Sigmoid colon (tissue), 4 donors: Measurements from ENCODE around the gene SMIM35.

Experiments
- EP300 ChIP-seq, 4 donors: sonication (generic); formaldehyde crosslinking; IDR thresholded peaks; one replicate each; pipeline ENCODE4 v1.6.1; 2017; ENCODE audit warnings: antibody characterized with exemption in 4 of 4
- POLR2A ChIP-seq, 2 donors: fragments of 450-650 bp; IDR thresholded peaks; one replicate each; pipeline ENCODE4 v1.6.1; 2016; ENCODE audit warnings: antibody characterized with exemption in 2 of 2, mild to moderate bottlenecking in 2 of 2, moderate library complexity in 2 of 2
- POLR2AphosphoS5 ChIP-seq, 4 donors: sonication (generic); formaldehyde crosslinking; IDR thresholded peaks; one replicate each; pipeline ENCODE4 v1.6.1; 2017; ENCODE audit warnings: antibody characterized with exemption in 4 of 4
- TF ChIP-seq, protein P1 (sequence below), 4 experiments: fragments of 450-650 bp in 3 of 4; fragments of 200-600 bp in 1 of 4; IDR thresholded peaks; one replicate each; pipeline ENCODE4 v1.5.1; 2016 to 2019; ENCODE audit warnings: antibody characterized with exemption in 4 of 4, mild to moderate bottlenecking in 3 of 4, moderate library complexity in 2 of 4

DNA sequence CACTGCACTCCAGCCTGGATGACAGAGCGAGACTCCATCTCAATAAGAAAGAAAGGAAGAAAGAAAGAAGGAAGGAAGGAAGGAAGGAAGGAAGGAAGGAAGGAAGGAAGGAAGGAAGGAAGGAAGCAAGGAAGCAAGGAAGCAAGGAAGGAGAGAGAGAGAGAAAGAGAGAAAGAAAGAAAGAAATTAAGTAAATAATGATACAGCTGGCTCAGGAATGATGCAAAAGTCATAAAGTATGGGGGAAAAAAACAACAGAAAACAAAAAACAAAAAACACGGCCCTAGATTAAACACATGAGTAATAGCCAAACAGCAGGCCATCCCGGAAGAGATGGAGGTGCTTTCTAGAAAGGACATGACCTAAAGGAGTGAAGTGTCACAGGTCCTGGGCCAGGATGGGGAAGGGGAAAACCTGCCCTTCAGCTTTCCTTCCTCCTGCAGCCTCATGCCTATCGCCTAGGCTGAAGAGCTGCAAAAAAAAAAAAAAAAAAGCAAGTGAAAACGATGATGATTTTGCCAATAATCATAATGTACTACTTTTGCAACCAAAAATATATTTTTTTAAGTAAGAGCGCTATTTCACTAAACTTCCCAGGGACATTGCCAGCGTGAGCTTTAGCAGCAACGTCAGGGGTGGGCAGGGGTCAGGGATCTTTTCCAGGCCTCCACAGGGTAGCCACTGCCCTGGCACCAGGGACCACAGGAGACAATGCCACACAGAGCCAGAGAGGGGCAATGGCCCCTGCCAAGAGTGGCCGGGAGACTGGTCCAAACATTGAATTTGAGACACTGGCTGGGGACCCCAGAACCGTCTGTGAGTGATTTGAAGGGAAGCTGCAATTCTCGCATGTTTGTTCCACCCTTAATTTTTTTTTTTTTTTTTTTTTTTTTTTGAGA, 38.0 kb downstream of the SMIM35 start:
- TF ChIP-seq POLR2A (IDR thresholded peaks at IDR 0.05), result no peak
- TF ChIP-seq, protein P1, sequence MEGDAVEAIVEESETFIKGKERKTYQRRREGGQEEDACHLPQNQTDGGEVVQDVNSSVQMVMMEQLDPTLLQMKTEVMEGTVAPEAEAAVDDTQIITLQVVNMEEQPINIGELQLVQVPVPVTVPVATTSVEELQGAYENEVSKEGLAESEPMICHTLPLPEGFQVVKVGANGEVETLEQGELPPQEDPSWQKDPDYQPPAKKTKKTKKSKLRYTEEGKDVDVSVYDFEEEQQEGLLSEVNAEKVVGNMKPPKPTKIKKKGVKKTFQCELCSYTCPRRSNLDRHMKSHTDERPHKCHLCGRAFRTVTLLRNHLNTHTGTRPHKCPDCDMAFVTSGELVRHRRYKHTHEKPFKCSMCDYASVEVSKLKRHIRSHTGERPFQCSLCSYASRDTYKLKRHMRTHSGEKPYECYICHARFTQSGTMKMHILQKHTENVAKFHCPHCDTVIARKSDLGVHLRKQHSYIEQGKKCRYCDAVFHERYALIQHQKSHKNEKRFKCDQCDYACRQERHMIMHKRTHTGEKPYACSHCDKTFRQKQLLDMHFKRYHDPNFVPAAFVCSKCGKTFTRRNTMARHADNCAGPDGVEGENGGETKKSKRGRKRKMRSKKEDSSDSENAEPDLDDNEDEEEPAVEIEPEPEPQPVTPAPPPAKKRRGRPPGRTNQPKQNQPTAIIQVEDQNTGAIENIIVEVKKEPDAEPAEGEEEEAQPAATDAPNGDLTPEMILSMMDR (IDR thresholded peaks at IDR 0.05), result no peak
- TF ChIP-seq POLR2AphosphoS5 (IDR thresholded peaks at IDR 0.05), result no peak
- no peak for TF ChIP-seq EP300 (IDR thresholded peaks at IDR 0.05)
